Endothelial cell (in vitro differentiated cells): ENCODE measurements around the gene DHRSX. TPM values are rescaled to one million over a fixed set of nuclear protein-coding genes. Genes with fewer than 3 reads are reported as not detected.

Source experiments
- DNase-seq: peaks from one replicate; pipeline ENCODE4 v3.0.0; 2021; ENCODE audit warnings: low spot score
- H3K27ac Mint-ChIP-seq: one replicate; pipeline ENCODE4 v1.8.0; 2021; ENCODE audit warnings: mixed read lengths, inconsistent platforms; ENCODE audit not compliant: unreplicated experiment
- H3K27me3 Mint-ChIP-seq: one replicate; pipeline ENCODE4 v1.8.0; 2021; ENCODE audit warnings: mild to moderate bottlenecking, moderate library complexity, mixed read lengths, inconsistent platforms; ENCODE audit not compliant: unreplicated experiment
- H3K36me3 Mint-ChIP-seq: one replicate; pipeline ENCODE4 v1.8.0; 2021; ENCODE audit warnings: mild to moderate bottlenecking, low read depth, mixed read lengths, inconsistent platforms; ENCODE audit not compliant: unreplicated experiment
- H3K4me1 Mint-ChIP-seq: one replicate; pipeline ENCODE4 v1.8.0; 2021; ENCODE audit warnings: mild to moderate bottlenecking, mixed read lengths, inconsistent platforms; ENCODE audit not compliant: unreplicated experiment
- H3K4me3 Mint-ChIP-seq: one replicate; pipeline ENCODE4 v1.8.0; 2021; ENCODE audit warnings: mild to moderate bottlenecking, mixed read lengths, inconsistent platforms; ENCODE audit not compliant: unreplicated experiment
- H3K9me3 Mint-ChIP-seq: one replicate; pipeline ENCODE4 v1.8.0; 2021; ENCODE audit warnings: mixed read lengths, inconsistent platforms; ENCODE audit not compliant: unreplicated experiment
- total RNA-seq: library from RNA; stranded (reverse); fragmentation: NEBNext Ultra II Directional; extraction: Animal tissue kit (Norgen Biotek cat#: 25700); gene quantifications from one replicate; pipeline ENCODE4 v1.2.1, GENCODE V29; 2021; ENCODE audit not compliant: unreplicated experiment
- TF ChIP-seq, protein P1 (sequence below): fragments of 200-600 bp; sonication (generic); IDR thresholded peaks from one replicate; pipeline ENCODE4 v1.5.0; 2021; ENCODE audit warnings: antibody characterized with exemption; ENCODE audit not compliant: unreplicated experiment

DHRSX gene
- total RNA-seq, 1 donor from 2014 or later = 22.2 TPM

DNA sequence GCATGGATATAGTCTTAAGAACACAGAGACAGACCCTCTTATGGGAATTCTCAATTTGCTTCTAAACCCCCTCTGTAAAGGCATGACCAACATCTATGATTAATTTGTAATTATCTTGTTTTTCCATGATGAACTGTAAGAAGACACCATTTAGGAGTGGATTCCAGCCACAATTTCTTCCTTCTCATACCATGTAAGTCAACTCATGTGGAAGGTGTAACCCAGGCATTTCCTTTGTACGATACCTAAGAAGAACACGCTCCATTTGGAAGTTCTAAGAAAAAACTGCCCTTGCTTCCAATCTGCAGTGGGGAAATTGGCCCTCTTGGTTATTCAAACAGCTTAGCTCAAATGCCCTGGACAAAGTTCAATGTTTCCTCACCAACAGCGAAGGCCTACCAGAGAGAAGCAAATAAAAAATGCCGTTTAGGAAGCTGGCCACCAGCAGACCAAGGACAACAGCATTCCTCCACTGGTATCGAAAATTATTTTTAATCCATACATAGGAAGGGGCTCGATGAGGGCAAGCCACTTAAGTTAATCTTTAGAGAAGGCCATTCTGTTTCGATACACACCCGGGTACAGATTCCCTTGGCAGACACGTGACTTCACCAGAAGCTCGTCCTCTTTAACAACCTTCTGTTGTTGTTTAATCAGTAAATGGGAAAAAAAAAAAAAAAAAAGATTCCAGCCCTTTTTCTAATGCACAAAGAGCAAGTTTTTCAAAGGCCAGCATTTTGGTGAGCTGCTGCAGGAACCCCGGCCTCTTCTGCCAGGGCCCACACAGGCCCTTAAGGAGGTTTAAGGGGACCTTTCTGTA lies 2.6 kb downstream of the DHRSX start:
- H3K4me3 Mint-ChIP-seq = peak overlapping the region; percentile 91
- H3K9me3 Mint-ChIP-seq = no peaks in the 10 kb centered on the region
- peaks cover 18% of the 10 kb centered on the region for H3K4me1 Mint-ChIP-seq
- H3K36me3 Mint-ChIP-seq = no peaks in the 10 kb centered on the region
- peaks cover 7% of the 10 kb centered on the region for H3K27me3 Mint-ChIP-seq
- no peak for DNase-seq
- TF ChIP-seq, protein P1, sequence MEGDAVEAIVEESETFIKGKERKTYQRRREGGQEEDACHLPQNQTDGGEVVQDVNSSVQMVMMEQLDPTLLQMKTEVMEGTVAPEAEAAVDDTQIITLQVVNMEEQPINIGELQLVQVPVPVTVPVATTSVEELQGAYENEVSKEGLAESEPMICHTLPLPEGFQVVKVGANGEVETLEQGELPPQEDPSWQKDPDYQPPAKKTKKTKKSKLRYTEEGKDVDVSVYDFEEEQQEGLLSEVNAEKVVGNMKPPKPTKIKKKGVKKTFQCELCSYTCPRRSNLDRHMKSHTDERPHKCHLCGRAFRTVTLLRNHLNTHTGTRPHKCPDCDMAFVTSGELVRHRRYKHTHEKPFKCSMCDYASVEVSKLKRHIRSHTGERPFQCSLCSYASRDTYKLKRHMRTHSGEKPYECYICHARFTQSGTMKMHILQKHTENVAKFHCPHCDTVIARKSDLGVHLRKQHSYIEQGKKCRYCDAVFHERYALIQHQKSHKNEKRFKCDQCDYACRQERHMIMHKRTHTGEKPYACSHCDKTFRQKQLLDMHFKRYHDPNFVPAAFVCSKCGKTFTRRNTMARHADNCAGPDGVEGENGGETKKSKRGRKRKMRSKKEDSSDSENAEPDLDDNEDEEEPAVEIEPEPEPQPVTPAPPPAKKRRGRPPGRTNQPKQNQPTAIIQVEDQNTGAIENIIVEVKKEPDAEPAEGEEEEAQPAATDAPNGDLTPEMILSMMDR = no peak
- no peak overlapping the region for H3K27ac Mint-ChIP-seq

DNA sequence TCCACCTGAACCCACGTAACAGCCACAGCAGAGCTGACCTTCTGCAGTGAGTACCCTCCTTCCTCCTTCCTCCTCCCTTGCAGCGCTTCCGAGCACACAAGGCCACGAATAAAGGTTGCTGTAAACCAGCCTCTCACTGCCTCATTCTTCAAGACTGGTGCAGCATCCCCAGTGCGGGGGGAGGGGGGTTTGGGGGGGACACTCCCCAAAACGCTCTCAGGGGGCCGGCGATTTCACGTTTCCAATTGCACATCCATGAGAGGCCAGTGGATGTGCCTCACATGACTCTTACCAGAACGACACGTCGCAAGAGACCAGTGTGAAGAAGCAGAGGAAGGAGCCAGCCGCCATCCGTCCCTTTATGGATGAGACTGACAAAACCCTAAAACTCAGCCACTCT lies 5.2 kb downstream of the DHRSX start:
- TF ChIP-seq, protein P1 = no peak
- no peak overlapping the region for H3K27ac Mint-ChIP-seq
- H3K27me3 Mint-ChIP-seq = peaks cover 6% of the 10 kb centered on the region
- peaks cover 18% of the 10 kb centered on the region for H3K4me1 Mint-ChIP-seq
- DNase-seq = no peak
- no peaks in the 10 kb centered on the region for H3K9me3 Mint-ChIP-seq
- H3K4me3 Mint-ChIP-seq = no peak overlapping the region
- H3K36me3 Mint-ChIP-seq = peaks cover 3% of the 10 kb centered on the region

DNA sequence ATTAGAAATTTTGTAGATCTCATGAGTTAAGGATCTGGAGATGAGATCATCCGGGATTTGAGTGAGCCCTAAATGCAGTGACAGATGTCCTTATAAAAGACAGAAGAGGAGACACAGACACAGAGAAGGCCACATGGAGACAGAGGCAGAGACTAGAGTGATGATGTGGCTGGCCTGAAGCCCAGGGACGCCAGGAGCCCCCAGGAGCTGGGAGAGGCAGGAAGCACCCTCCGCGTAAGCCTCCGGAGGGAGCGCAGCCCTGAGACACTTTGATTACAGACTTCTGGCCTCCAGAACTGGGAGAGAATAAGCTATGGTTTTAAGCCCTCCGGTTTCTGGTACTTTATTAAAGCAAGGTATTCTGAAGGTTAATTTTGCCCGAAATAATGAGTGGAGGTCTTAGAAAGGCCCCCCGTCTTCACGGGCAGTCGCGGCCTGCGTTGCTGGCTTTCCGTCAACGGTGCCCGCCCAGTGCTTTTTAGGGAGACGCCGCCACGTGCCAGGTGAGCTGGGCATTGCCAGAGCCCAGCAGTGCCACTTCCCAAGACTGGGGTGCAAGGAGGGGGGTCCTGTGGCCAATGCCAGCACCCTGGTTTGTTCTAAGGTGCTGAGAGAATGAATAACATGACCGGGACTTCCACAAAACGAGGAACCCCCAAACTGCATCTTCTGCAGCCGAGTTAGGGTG lies 8.1 kb downstream of the DHRSX start:
- TF ChIP-seq, protein P1 = no peak
- DNase-seq = no peak
- Mint-ChIP-seq H3K27me3 (peaks cover 3% of the 10 kb centered on the region), H3K9me3 (no peaks in the 10 kb centered on the region), H3K4me3 (no peak overlapping the region), H3K36me3 (peaks cover 24% of the 10 kb centered on the region), H3K4me1 (no peaks in the 10 kb centered on the region), H3K27ac (no peak overlapping the region)

DNA sequence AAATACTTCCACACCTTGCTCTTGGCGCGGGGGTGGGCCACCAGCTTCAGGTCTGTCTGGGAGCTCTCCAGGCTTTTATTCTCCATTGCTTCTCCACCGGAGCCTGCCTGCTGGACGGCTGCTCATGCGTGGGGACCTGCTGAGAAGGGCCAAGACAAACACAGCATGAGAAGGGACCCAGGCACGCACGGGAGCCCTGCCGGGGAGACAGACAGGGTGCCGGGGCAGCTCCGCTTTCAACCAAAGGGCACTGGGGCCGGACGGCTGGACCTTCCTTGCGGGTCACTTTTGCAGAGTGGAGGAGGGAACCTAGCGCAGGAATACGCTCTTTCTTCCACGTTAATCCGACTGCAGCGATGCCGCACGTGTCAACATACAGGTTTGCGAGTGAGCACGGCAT lies 10.1 kb downstream of the DHRSX start:
- Mint-ChIP-seq H3K4me1 (no peaks in the 10 kb centered on the region), H3K27ac (no peak overlapping the region), H3K27me3 (peaks cover 7% of the 10 kb centered on the region), H3K4me3 (no peak overlapping the region), H3K36me3 (peaks cover 41% of the 10 kb centered on the region), H3K9me3 (no peaks in the 10 kb centered on the region)
- no peak for DNase-seq
- TF ChIP-seq, protein P1 = no peak
